GM18951 (cell line): ENCODE results near the gene ANKRD39.
"Not testable (repeated sequence)": the region's sequence is repeated elsewhere in the genome, so short reads cannot be mapped to it uniquely, and the experiment has no call there.

ENCODE experiments used
- POLR2A ChIP-seq: IDR thresholded peaks from 4 replicates; pipeline ENCODE4 v1.6.1; 2011; ENCODE audit warnings: mild to moderate bottlenecking; ENCODE audit not compliant: insufficient read length, insufficient read depth; ENCODE audit errors: extremely low read depth
- in situ Hi-C: fragments of 300-500 bp; cut with MboI; formaldehyde crosslinking; loops from one replicate; pipeline ENCODE4 v1.12.0; 2022; ENCODE audit warnings: low sequenced_read_pairs, mixed read lengths, inconsistent platforms; ENCODE audit not compliant: unreplicated experiment

ANKRD39 gene

GRCh38 chr2:96816127-96816835 is 41.5 kb downstream of the ANKRD39 start, which contains the start of gene CNNM3:
CNNM3 (plus strand) TSS chr2:96816268; CDS start chr2:96816278, 10 bp downstream.
- in situ Hi-C loops, result no loop called here
- TF ChIP-seq POLR2A, result peak; percentile 78

- in situ Hi-C loops, result no loop called here
- TF ChIP-seq POLR2A, result no peak
Observed at GRCh38 chr2:96815326-96816126, 42.3 kb downstream of the ANKRD39 start.

DNA sequence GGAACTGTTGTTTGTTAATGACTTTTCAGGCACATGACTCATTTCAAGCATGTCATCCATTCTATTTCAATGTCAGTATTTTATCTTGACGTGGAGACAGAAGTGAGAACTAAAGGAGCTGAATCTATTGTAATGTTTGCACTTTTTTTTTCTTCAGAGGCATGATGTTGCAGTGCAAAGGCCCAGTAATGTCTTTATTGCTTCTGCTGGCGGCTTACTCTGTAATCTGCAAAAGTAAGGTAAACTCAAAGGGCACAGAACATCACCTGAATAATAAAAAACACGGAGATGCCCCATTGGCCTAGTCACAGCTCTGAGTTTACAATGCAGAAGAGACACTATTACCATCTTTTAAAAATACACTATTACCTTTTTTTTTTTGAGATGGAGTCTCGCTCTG is 44.2 kb downstream of the ANKRD39 start:
- no peak for TF ChIP-seq POLR2A
- in situ Hi-C loops, result no loop called here

DNA sequence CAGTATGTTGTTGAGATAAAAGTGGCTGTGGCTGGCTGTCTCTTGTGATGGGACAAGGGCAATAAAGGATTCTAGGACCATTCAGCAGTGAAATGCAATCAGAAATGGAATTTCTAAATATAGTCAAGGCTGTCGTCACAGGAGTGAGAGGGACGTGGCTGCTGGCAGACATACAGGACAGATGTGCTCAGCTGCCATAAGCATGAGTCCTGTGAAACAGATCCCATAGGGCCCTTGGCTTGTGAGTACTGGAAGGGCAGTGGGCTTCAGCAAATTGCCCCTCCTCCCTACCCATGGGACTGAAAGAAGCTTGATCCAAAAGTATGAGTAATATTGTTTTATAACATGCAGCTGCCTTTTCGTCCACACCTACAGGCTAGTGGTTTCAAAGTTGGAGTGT is 45.9 kb downstream of the ANKRD39 start:
- in situ Hi-C loops, result no loop called here

DNA sequence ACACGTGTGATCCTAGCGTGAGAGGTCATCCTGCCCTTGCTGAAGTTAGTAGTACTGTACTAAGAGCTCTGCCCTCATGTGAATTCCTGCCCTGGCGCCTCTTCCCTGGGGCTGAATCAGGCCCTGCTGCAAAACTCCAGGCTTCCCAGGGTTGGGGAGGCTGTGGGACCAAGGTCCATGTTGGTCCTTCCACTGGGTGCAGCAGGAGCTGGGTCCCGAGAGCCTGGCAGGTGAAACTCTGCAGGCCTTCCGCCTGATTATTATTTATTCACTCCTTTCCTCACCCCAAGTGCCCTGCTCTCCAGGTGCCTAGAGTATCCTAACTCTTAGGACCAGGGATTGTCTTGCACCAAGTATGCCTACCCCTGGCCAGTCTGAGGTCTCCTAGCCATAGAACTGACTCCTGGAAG is 47.0 kb downstream of the ANKRD39 start:
- no peak for TF ChIP-seq POLR2A
- in situ Hi-C loops, result no loop called here

More for the DNA sequence above, 45.9 kb downstream of the ANKRD39 start:
- TF ChIP-seq POLR2A, result no peak

DNA sequence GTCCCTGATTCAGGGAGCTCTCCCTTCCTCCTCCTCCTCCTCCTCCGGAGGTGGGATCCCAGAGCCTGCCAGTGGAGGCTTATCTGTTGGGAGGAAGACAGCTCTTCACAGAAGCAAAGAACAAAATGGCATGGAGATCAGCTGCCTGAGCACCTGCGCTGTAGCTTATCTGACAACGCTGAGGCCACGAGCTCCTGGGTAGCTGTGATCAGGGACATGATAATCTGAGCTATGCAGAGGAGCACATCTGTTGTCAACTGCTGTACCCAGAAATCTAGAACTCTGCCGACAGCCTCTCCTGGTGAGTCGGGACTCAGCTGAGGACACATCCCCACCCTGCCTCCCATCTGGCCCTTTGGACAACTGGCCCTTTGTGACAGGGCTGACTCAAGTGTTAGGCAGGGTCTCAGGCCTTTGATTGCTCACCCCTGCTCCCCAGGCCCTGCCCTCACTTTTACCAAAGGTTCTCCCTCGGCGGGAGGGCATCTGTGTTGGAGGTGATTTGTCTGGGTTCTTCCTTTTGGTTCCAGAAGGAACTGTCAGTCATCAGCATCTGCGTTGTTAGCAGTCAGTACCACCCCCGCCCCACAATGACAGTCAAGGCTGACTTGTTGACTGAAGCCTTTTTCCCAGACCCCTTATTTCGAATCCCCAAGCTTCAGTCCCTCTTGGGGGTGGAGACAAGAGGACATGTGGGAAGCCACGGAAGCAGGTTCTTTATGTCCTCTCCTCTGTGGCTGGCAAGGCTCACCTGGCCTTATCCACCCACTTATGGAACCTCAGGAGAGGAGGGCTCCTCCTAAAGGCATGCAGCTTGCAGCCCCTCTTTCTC is 47.6 kb downstream of the ANKRD39 start:
- in situ Hi-C loops, result no loop called here
- TF ChIP-seq POLR2A, result no peak

GRCh38 chr2:96809216-96809882 is 48.5 kb downstream of the ANKRD39 start:
- in situ Hi-C loops, result no loop called here
- TF ChIP-seq POLR2A, result no peak

DNA sequence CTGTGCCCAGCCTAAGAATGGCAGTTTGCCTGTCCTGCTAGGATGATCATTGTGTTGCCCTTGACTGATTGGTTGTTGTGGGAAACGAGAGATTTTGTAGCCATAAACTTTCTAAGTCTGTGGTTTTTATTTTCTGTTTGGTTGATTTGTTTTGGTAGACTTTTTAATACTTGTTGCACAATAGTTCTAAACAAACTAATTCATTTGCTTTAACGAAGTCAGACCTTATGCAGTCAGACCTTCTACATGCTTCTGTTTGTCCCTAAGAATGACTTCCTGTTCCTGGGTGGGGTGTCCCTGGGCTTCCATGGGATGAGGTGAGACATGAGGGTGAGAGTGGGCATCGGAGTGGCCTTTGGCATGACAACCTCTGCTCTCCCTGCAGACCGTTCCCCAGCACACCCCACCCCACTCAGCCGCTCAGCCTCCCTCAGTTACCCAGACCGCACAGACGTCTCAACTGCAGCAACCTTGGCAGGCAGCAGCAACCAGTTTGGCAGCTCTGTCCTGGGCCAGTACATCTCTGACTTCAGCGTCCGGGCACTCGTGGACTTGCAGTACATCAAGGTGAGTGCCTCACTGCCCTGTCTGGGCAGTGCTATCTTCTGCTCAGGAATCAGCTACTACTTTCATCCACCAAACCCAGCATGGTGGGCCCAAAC is 49.5 kb downstream of the ANKRD39 start:
- in situ Hi-C loops, result no loop called here
- no peak for TF ChIP-seq POLR2A

GRCh38 chr2:96807127-96807471 is 50.7 kb downstream of the ANKRD39 start:
- no peak for TF ChIP-seq POLR2A
- in situ Hi-C loops, result no loop called here

- in situ Hi-C loops, result no loop called here
- no peak for TF ChIP-seq POLR2A
Observed at GRCh38 chr2:96806468-96807126, 51.2 kb downstream of the ANKRD39 start.

GRCh38 chr2:96805946-96806345 is 51.9 kb downstream of the ANKRD39 start:
- in situ Hi-C loops, result not testable (repeated sequence)

GRCh38 chr2:96804986-96805385 is 52.8 kb downstream of the ANKRD39 start:
- in situ Hi-C loops, result no loop called here
- TF ChIP-seq POLR2A, result no peak
